MCF 10A (cell line): ENCODE measurements around the gene UGGT2. TPM values are rescaled to one million over a fixed set of nuclear protein-coding genes. Genes with fewer than 3 reads are reported as not detected.

Source experiments
- BruUV-seq: library from RNA; stranded (reverse); fragments of 400-500 nt; replicated peaks from 2 replicates; lab custom pipeline; 2021; lab: Mats Ljungman, UMichigan
- CTCF ChIA-PET: fragments of 300-600 bp; sonication (Branson Sonifier 250); formaldehyde crosslinking; extraction: SDS; loops from one replicate; lab custom pipeline; 2021; ENCODE audit warnings: antibody characterized with exemption, inconsistent platforms; lab: Yijun Ruan, JAX
- POLR2A ChIA-PET: fragments of 300-600, 350-650 bp; sonication (Branson Sonifier 250); formaldehyde crosslinking; extraction: SDS; loops from one replicate; lab custom pipeline; 2020; ENCODE audit warnings: antibody characterized with exemption, inconsistent platforms; lab: Yijun Ruan, JAX
- DNase-seq: peaks from one replicate; pipeline ENCODE4 v3.0.0-alpha.2; 2018; ENCODE audit not compliant: unreplicated experiment
- H3K27ac Mint-ChIP-seq: one replicate; pipeline ENCODE4 v1.8.0; 2022; ENCODE audit warnings: mild to moderate bottlenecking, low read depth, mixed read lengths; ENCODE audit not compliant: unreplicated experiment
- H3K27me3 Mint-ChIP-seq: one replicate; pipeline ENCODE4 v1.8.0; 2022; ENCODE audit warnings: mixed read lengths; ENCODE audit not compliant: insufficient read depth, unreplicated experiment
- H3K36me3 Mint-ChIP-seq: one replicate; pipeline ENCODE4 v1.8.0; 2022; ENCODE audit warnings: mild to moderate bottlenecking, moderate library complexity, mixed read lengths; ENCODE audit not compliant: insufficient read depth, unreplicated experiment
- H3K4me1 Mint-ChIP-seq: one replicate; pipeline ENCODE4 v1.8.0; 2022; ENCODE audit warnings: mixed read lengths; ENCODE audit not compliant: insufficient read depth, unreplicated experiment
- H3K4me3 Mint-ChIP-seq: one replicate; pipeline ENCODE4 v1.8.0; 2022; ENCODE audit warnings: mild to moderate bottlenecking, moderate library complexity, mixed read lengths; ENCODE audit not compliant: unreplicated experiment
- H3K9me3 Mint-ChIP-seq: one replicate; pipeline ENCODE4 v1.8.0; 2022; ENCODE audit warnings: mixed read lengths; ENCODE audit not compliant: unreplicated experiment
- intact Hi-C: fragments of 100-400 bp; cut with micrococcal nuclease; formaldehyde crosslinking; loops from 2 replicates; pipeline ENCODE4 v1.14.1; 2022
- total RNA-seq: library from RNA; stranded (reverse); gene quantifications from 2 replicates; pipeline ENCODE4 v1.2.3, GENCODE V29; 2022
- TF ChIP-seq, protein P1 (sequence below): fragments of 200-600 bp; IDR thresholded peaks from one replicate; pipeline ENCODE4 v1.8.0; 2022; ENCODE audit warnings: antibody characterized with exemption, mild to moderate bottlenecking; ENCODE audit not compliant: unreplicated experiment

Gene UGGT2
- total RNA-seq, 1 experiment from 2014 or later, result 54.0 TPM

DNA sequence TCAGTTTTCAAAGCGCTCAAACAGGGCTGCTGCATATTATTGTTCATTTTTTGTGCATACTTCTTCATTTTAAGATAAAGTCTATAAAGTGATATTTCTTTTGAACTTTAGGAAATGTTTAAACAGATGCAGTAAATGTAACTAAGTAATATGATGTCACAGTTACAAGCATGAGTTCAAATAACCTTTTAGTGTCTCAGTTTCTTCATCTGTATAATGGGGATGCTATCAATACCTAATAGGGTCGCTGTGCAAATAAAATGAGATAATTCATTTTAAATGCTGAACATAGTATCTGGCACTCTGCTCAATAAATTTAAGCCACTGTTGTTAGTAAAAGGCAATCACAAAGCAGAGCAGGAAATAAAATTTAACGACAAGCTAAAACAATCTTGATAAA, 97.5 kb downstream of the UGGT2 start:
- BruUV-seq, result no TSS peak
- H3K36me3 Mint-ChIP-seq, result peaks cover 5% of the 10 kb centered on the region

DNA sequence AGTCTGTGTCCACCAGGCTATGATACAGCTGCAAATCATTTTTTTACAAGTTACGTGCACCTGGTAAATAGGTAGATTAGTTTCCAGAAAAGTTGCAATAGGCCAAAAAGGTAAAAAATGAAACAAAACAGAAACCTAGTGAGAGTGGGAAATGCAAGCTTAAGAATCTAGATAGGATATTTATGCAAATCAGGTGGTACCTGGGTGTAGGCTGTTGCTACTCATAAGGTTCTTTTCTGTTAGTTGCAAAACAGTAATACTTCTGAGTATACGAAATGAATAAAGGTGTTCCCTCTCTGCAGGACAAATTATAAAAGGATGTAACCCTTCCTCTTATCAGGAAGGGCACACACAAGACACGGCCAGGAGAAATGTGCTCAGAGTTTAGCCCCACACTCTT, 97.9 kb downstream of the UGGT2 start:
- Mint-ChIP-seq H3K27ac (no peak overlapping the region), H3K36me3 (peaks cover 5% of the 10 kb centered on the region), H3K9me3 (peaks cover 17% of the 10 kb centered on the region), H3K27me3 (no peaks in the 10 kb centered on the region), H3K4me3 (no peak overlapping the region), H3K4me1 (peaks cover 11% of the 10 kb centered on the region)
- CTCF ChIA-PET, result no interaction called here
- TF ChIP-seq, protein P1, sequence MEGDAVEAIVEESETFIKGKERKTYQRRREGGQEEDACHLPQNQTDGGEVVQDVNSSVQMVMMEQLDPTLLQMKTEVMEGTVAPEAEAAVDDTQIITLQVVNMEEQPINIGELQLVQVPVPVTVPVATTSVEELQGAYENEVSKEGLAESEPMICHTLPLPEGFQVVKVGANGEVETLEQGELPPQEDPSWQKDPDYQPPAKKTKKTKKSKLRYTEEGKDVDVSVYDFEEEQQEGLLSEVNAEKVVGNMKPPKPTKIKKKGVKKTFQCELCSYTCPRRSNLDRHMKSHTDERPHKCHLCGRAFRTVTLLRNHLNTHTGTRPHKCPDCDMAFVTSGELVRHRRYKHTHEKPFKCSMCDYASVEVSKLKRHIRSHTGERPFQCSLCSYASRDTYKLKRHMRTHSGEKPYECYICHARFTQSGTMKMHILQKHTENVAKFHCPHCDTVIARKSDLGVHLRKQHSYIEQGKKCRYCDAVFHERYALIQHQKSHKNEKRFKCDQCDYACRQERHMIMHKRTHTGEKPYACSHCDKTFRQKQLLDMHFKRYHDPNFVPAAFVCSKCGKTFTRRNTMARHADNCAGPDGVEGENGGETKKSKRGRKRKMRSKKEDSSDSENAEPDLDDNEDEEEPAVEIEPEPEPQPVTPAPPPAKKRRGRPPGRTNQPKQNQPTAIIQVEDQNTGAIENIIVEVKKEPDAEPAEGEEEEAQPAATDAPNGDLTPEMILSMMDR, result no peak
- POLR2A ChIA-PET, result no interaction called here
- intact Hi-C loops, result no loop called here
- BruUV-seq, result no TSS peak
- DNase-seq, result no peak

More for the DNA sequence above, 97.5 kb downstream of the UGGT2 start:
- H3K27ac Mint-ChIP-seq, result no peak overlapping the region
- no peak for DNase-seq
- intact Hi-C loops, result no loop called here
- peaks cover 11% of the 10 kb centered on the region for H3K4me1 Mint-ChIP-seq
- POLR2A ChIA-PET, result no interaction called here
- H3K9me3 Mint-ChIP-seq, result peaks cover 22% of the 10 kb centered on the region
- no peaks in the 10 kb centered on the region for H3K27me3 Mint-ChIP-seq
- TF ChIP-seq, protein P1, result no peak
- H3K4me3 Mint-ChIP-seq, result no peak overlapping the region
- CTCF ChIA-PET, result interaction anchor here (0.7 to 1.2 kb wide), 2 partner anchors 60 to 463 kb away, joined by 4 to 5 read pairs; no protein-coding TSS in a partner anchor

- no TSS peak for BruUV-seq
- DNase-seq, result no peak
- ChIA-PET POLR2A (no interaction called here), CTCF (no interaction called here)
- no peak overlapping the region for H3K4me3 Mint-ChIP-seq
- TF ChIP-seq, protein P1, result no peak
- peaks cover 11% of the 10 kb centered on the region for H3K4me1 Mint-ChIP-seq
- intact Hi-C loops, result no loop called here
- no peak overlapping the region for H3K27ac Mint-ChIP-seq
- H3K27me3 Mint-ChIP-seq, result no peaks in the 10 kb centered on the region
- peaks cover 9% of the 10 kb centered on the region for H3K9me3 Mint-ChIP-seq
- peaks cover 9% of the 10 kb centered on the region for H3K36me3 Mint-ChIP-seq
These were observed 98.9 kb downstream of the UGGT2 start for GRCh38 chr13:95954266-95954665.

GRCh38 chr13:95950103-95950502, 103.1 kb downstream of the UGGT2 start:
- no peaks in the 10 kb centered on the region for H3K4me1 Mint-ChIP-seq
- no peak overlapping the region for H3K27ac Mint-ChIP-seq
- BruUV-seq, result no TSS peak
- POLR2A ChIA-PET, result no interaction called here
- peaks cover 18% of the 10 kb centered on the region for H3K36me3 Mint-ChIP-seq
- H3K4me3 Mint-ChIP-seq, result no peak overlapping the region
- intact Hi-C loops, result no loop called here
- H3K27me3 Mint-ChIP-seq, result no peaks in the 10 kb centered on the region
- TF ChIP-seq, protein P1, result no peak
- DNase-seq, result no peak
- H3K9me3 Mint-ChIP-seq, result no peaks in the 10 kb centered on the region
- CTCF ChIA-PET, result interaction anchor here (0.8 to 1.0 kb wide), 2 partner anchors 8 to 31 kb away, joined by 3 to 4 read pairs; no protein-coding TSS in a partner anchor
